Colonic mucosa (tissue), 4 donors: ENCODE results near the gene PSMB2. TPM values are rescaled to one million over a fixed set of nuclear protein-coding genes. Genes with fewer than 3 reads are reported as not detected.

Source experiments
- DNase-seq: peaks from one replicate; pipeline ENCODE4 v3.0.0-alpha.2; 2020
- H3K27ac ChIP-seq: fragments of 200-600 bp; one replicate; pipeline ENCODE4 v1.8.0; 2021
- H3K27me3 ChIP-seq: fragments of 200-600 bp; one replicate; pipeline ENCODE4 v1.8.0; 2021
- H3K36me3 ChIP-seq: fragments of 200-600 bp; one replicate; pipeline ENCODE4 v1.8.0; 2021
- H3K4me1 ChIP-seq: fragments of 200-600 bp; one replicate; pipeline ENCODE4 v1.8.0; 2021; ENCODE audit warnings: mild to moderate bottlenecking
- H3K4me3 ChIP-seq: fragments of 200-600 bp; one replicate; pipeline ENCODE4 v1.8.0; 2021
- H3K9ac ChIP-seq, 2 donors: one replicate each; pipeline ENCODE4 v1.7.0; 2013; ENCODE audit warnings: control low read depth in 2 of 2, low read depth in 2 of 2, low read length in 2 of 2
- H3K9me3 ChIP-seq: fragments of 200-600 bp; one replicate; pipeline ENCODE4 v1.8.0; 2021
- intact Hi-C: fragments of 100-400 bp; cut with DNase I; formaldehyde crosslinking; loops from one replicate; pipeline ENCODE4 v1.14.1; 2022
- total RNA-seq, 2 donors: library from RNA; stranded (reverse); fragmentation: NEBNext Ultra II Directional in 1 of 2; extraction: Animal tissue kit (Norgen Biotek cat#: 25700) in 1 of 2; gene quantifications; one replicate each; pipeline ENCODE4 v1.2.1, GENCODE V29; 2021
- TF ChIP-seq, protein P1 (sequence below): fragments of 200-600 bp; IDR thresholded peaks from one replicate; pipeline ENCODE4 v1.8.0; 2022; ENCODE audit warnings: antibody characterized with exemption, mild to moderate bottlenecking
- donor health status: healthy.
- donor health status: DM: no; HTN: no; CAD: no.
- donor health status: DM: no; HTN: no; CAD: no.

The PSMB2 gene
- total RNA-seq, 2 donors from 2014 or later, result 48.4 to 73.9 TPM

DNA sequence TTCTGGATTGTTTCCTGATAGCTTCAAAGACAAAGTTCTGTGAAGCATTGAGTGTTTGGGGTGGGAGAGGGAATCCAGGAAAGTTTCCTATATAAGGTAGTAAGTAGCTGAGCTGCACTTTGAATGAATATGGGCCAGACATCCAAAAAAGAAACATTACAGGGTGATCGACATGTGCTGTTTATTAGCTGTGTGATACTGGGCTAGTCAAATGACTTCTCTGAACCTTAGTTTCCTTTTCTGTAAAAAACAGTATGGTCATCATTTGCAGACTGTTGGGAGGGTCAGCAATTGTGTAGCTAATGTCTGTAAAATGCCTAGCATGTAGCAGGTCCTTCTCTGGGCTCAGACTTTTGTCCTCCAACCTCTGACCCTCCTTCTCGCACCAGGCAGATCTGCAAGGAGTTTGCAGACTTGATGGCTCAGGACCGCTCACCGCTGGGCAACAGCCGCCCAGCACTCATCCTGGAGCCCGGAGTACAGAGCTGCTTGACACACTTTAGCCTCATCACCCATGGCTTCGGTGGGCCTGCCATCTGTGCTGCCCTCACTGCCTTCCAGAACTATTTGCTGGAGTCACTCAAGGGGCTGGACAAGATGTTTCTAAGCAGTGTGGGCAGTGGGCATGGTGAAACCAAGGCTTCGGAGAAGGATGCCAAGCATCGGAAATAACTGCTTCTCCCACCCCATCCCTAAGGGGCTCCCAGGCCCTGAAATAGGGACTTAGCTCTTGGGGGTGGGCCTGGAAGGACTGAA is 47.1 kb downstream of the PSMB2 start:
- intact Hi-C loops, result no loop called here
- TF ChIP-seq, protein P1, sequence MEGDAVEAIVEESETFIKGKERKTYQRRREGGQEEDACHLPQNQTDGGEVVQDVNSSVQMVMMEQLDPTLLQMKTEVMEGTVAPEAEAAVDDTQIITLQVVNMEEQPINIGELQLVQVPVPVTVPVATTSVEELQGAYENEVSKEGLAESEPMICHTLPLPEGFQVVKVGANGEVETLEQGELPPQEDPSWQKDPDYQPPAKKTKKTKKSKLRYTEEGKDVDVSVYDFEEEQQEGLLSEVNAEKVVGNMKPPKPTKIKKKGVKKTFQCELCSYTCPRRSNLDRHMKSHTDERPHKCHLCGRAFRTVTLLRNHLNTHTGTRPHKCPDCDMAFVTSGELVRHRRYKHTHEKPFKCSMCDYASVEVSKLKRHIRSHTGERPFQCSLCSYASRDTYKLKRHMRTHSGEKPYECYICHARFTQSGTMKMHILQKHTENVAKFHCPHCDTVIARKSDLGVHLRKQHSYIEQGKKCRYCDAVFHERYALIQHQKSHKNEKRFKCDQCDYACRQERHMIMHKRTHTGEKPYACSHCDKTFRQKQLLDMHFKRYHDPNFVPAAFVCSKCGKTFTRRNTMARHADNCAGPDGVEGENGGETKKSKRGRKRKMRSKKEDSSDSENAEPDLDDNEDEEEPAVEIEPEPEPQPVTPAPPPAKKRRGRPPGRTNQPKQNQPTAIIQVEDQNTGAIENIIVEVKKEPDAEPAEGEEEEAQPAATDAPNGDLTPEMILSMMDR, result no peak

DNA sequence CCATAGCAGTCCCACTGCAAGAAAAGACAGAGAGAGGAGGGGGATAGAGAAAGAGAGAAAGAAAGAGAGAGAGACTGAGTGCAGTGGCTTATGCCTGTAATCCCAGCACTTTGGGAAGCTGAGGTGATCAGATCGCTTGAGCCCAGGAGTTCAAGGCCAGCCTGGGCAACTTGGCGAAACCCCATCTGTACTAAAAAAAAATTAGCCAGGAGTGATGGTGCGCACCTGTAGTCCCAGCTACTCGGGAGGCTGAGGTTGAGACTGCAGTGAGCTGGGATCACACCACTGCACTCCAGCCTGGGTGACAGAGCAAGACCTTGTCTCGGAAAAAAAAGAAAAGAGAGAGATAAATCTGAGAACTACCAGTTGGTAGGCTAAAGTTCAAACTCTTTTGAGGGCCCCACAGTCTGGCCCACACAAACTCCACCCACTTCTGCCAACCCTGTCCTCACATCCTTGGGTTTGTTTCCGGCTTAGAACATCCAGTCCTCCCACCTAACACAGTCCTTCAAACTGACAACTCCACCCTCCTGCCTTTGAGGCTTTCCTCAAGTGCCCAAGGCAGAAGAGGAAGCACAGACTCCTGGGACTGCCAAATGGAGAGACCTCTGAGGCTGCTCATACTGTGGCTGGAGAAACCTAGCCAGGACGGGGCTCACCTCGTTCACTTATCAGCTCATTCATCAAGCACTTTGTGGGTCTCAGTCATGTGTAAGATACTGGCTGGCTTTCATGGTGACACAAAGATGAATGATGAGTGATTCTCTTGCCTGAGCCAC is 48.1 kb downstream of the PSMB2 start:
- Histone ChIP-seq H3K9me3 (no peaks in the 10 kb centered on the region), H3K27ac (no peak overlapping the region)
- TF ChIP-seq, protein P1, result no peak

More for the DNA sequence above, 47.1 kb downstream of the PSMB2 start:
- Histone ChIP-seq H3K4me3 (no peak overlapping the region), H3K4me1 (no peaks in the 10 kb centered on the region), H3K9me3 (no peaks in the 10 kb centered on the region), H3K9ac (no peak overlapping the region), H3K27me3 (no peaks in the 10 kb centered on the region), H3K36me3 (no peaks in the 10 kb centered on the region), H3K27ac (no peak overlapping the region)
- no peak for DNase-seq

DNA sequence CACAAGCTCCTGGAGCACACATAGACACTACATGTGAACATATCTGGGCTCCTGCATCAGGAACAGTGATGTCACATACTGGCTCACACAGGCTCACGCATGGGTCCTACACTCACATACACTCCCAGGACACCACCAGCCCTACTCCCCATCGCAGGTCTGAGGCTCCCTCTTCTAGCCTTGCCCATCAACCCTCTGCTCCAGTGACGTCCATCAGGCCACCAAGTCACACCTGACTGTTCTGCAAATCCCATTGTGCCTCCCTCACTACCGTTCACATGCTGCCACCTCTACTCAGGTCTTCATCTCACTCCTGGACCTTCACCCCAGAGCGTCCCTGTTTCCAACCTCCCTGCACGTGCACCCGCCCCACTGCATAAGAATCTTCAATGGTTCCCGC is 50.1 kb downstream of the PSMB2 start:
- H3K9ac ChIP-seq, result no peak overlapping the region
- H3K36me3 ChIP-seq, result no peaks in the 10 kb centered on the region
- no peak overlapping the region for H3K4me3 ChIP-seq
- intact Hi-C loops, result no loop called here
- H3K27ac ChIP-seq, result no peak overlapping the region
- TF ChIP-seq, protein P1, result no peak
- DNase-seq, result no peak
- H3K27me3 ChIP-seq, result no peaks in the 10 kb centered on the region
- H3K4me1 ChIP-seq, result no peaks in the 10 kb centered on the region
- no peaks in the 10 kb centered on the region for H3K9me3 ChIP-seq

More for the DNA sequence above, 48.1 kb downstream of the PSMB2 start:
- intact Hi-C loops, result no loop called here
- no peak for DNase-seq
- H3K9ac ChIP-seq, result no peak overlapping the region
- H3K4me1 ChIP-seq, result no peaks in the 10 kb centered on the region
- H3K36me3 ChIP-seq, result no peaks in the 10 kb centered on the region
- no peaks in the 10 kb centered on the region for H3K27me3 ChIP-seq
- no peak overlapping the region for H3K4me3 ChIP-seq

DNA sequence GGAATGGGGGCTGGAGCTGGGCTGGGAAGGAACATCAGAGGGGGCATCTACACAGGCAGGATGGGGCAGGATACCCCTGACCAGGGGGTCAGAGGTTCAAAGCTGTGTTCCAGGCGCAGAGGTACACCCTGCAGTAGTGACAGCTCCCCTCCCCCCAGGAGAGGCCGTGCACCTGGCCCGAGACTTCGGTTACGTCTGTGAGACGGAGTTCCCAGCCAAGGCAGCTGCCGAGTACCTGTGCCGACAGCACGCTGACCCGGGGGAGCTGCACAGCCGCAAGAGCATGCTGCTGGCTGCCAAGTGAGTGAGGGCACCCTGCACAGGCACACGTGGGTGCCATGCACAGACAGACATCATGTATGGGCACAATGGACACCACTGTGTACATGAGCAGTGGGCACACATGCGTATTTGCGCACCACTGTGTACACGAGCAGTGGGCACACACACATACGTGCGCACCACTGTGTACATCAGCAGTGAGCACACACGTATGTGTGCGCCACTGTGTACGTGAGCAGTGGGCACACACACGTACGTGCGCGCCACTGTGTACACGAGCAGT is 50.8 kb downstream of the PSMB2 start:
- no peaks in the 10 kb centered on the region for H3K4me1 ChIP-seq
- TF ChIP-seq, protein P1, result no peak
- H3K36me3 ChIP-seq, result no peaks in the 10 kb centered on the region
- H3K27me3 ChIP-seq, result no peaks in the 10 kb centered on the region
- no peak overlapping the region for H3K4me3 ChIP-seq
- H3K27ac ChIP-seq, result no peak overlapping the region
- intact Hi-C loops, result no loop called here
- DNase-seq, result no peak
- H3K9ac ChIP-seq, result no peak overlapping the region
- no peaks in the 10 kb centered on the region for H3K9me3 ChIP-seq

DNA sequence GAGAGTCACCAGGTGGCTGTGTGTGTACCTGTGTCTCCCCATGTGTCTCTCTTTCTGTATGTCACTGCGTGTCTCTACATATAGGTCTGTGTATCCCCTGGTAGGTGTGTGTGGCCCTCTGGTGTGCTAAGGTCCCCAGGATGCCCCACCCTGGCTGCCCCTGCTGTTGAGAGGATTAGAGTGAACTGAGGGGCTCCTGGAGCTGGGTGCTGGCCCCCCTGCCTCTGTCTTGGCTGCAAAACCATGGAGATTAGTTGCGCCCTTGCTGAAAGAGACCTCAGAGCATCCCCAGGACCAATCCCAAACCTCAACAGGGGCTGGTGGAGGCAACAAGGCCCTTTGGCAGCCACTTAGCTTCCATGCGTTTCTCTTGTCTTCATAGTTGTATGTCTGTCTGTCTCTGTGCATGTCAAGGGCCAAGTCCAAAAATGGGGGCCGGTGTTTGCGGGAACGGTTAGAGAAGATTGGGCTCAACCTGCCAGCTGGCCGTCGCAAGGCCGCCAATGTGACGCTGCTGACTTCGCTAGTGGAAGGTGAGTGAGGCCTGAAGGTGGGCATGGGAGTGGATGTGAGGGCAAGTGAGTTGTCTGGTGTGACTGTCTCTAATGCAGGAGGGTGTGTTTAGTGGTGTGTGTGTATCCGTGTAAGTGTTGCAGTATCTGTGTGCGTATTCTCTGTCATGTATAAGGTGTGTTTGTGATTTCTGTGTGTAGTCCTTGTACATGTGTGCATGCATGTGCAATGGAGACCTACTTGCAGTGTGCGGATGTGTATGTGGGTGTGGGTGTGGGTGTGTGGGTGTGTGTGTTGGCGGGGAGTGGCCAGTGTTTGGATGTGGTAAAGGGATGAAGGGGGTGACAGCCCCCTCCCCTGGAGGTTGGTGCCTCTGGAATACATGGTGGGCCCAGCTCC is 51.6 kb downstream of the PSMB2 start:
- DNase-seq, result no peak
- H3K9me3 ChIP-seq, result no peaks in the 10 kb centered on the region
- H3K27ac ChIP-seq, result no peak overlapping the region
- intact Hi-C loops, result no loop called here
- H3K36me3 ChIP-seq, result no peaks in the 10 kb centered on the region
- TF ChIP-seq, protein P1, result no peak
- no peak overlapping the region for H3K9ac ChIP-seq
- no peaks in the 10 kb centered on the region for H3K27me3 ChIP-seq
- no peak overlapping the region for H3K4me3 ChIP-seq
- no peaks in the 10 kb centered on the region for H3K4me1 ChIP-seq
